HEK293T (cell line): ENCODE measurements around the gene ZBTB40.

Experiments used
- CTCF ChIA-PET: fragments of 350-600 bp; formaldehyde crosslinking; extraction: SDS; loops from one replicate; lab custom pipeline; 2021; ENCODE audit warnings: antibody characterized with exemption, inconsistent platforms; lab: Yijun Ruan, JAX
- POLR2A ChIA-PET: fragments of 350-600 bp; formaldehyde crosslinking; extraction: SDS; loops from one replicate; lab custom pipeline; 2020; ENCODE audit warnings: antibody characterized with exemption, inconsistent platforms; lab: Yijun Ruan, JAX
- DNase-seq: peaks from one replicate; pipeline ENCODE4 v3.0.0; 2012; ENCODE audit warnings: mixed read lengths; ENCODE audit errors: extremely low spot score
- ARNT ChIP-seq: fragments of 450-650 bp; IDR thresholded peaks from 2 replicates; pipeline ENCODE4 v1.6.1; 2017; ENCODE audit warnings: mild to moderate bottlenecking
- BHLHE40 ChIP-seq: fragments of 450-650 bp; IDR thresholded peaks from 2 replicates; pipeline ENCODE4 v1.6.1; 2016; ENCODE audit warnings: mild to moderate bottlenecking, moderate library complexity, borderline replicate concordance
- CTBP1 ChIP-seq: fragments of 450-650 bp; IDR thresholded peaks from 2 replicates; pipeline ENCODE4 v1.6.1; 2016; ENCODE audit warnings: borderline replicate concordance
- ELF4 ChIP-seq: fragments of 450-650 bp; IDR thresholded peaks from 2 replicates; pipeline ENCODE4 v1.6.1; 2017; ENCODE audit warnings: antibody characterized with exemption
- FOXA1 ChIP-seq: fragments of 450-650 bp; IDR thresholded peaks from 2 replicates; pipeline ENCODE4 v1.6.1; 2016; ENCODE audit warnings: mild to moderate bottlenecking
- FOXK2 ChIP-seq: fragments of 450-650 bp; IDR thresholded peaks from 2 replicates; pipeline ENCODE4 v1.6.1; 2016; ENCODE audit warnings: mild to moderate bottlenecking
- FOXM1 ChIP-seq: fragments of 450-650 bp; IDR thresholded peaks from 2 replicates; pipeline ENCODE4 v1.6.1; 2017; ENCODE audit warnings: mild to moderate bottlenecking, borderline replicate concordance
- HDGF ChIP-seq: fragments of 450-650 bp; IDR thresholded peaks from 2 replicates; pipeline ENCODE4 v1.6.1; 2017; ENCODE audit warnings: antibody characterized with exemption, borderline replicate concordance
- L3MBTL2 ChIP-seq: fragments of 450-650 bp; conservative IDR thresholded peaks from 2 replicates; pipeline ENCODE4 v1.6.1; 2016; ENCODE audit warnings: mild to moderate bottlenecking
- LEF1 ChIP-seq: fragments of 450-650 bp; IDR thresholded peaks from 2 replicates; pipeline ENCODE4 v1.6.1; 2017; ENCODE audit warnings: mild to moderate bottlenecking, borderline replicate concordance
- NFRKB ChIP-seq: fragments of 450-650 bp; IDR thresholded peaks from 2 replicates; pipeline ENCODE4 v1.6.1; 2016; ENCODE audit warnings: mild to moderate bottlenecking, moderate library complexity
- PKNOX1 ChIP-seq: fragments of 450-650 bp; IDR thresholded peaks from 2 replicates; pipeline ENCODE4 v1.6.1; 2016
- SP1 ChIP-seq: fragments of 450-650 bp; IDR thresholded peaks from 2 replicates; pipeline ENCODE4 v1.6.1; 2017
- SUZ12 ChIP-seq: fragments of 450-650 bp; IDR thresholded peaks from 2 replicates; pipeline ENCODE4 v1.6.1; 2016; ENCODE audit warnings: mild to moderate bottlenecking
- TARDBP ChIP-seq: fragments of 450-650 bp; IDR thresholded peaks from 2 replicates; pipeline ENCODE4 v1.6.1; 2016
- ZNF384 ChIP-seq: fragments of 450-650 bp; IDR thresholded peaks from 2 replicates; pipeline ENCODE4 v1.6.1; 2016

Gene ZBTB40

DNA sequence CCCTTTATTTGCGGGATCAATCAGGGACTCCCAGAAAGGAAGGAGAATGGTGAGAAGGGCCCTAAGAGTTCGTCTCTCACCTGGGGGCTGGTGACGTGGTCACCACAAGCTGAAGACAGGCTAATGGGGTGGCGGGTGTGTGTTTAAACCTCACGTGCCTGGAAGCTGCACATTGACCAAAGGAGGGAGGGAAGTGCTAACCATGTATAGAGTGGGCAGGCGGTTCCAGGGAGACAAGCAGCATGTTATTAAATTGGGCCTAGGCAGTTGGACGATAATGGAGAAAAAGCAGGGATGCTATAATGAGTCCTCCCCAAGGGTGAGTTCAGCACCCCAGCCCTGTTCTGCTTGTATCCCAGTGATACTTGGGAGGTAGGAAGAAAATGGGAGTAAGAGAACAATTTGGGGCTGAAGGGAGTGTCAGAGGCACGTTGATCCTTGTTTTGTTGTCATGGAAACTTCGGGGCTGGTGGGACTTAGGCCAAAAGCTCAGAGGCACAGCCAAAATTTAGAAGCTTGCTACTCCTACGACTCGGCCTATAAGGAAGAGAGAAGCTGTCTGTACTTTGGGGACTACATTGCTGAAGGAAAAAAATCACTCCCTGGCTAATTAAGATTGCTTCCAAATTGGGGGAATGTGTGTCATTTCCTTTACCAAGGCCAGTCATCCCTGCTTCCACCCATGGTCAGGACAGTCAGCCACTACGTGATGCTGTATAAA lies 78.4 kb downstream of the ZBTB40 start:
- no peak for TF ChIP-seq FOXK2
- TF ChIP-seq ARNT: no peak
- ChIA-PET CTCF (no interaction called here), POLR2A (no interaction called here)
- no peak for DNase-seq

- DNase-seq: no peak
- no peak for TF ChIP-seq NFRKB
- CTCF ChIA-PET: interaction anchor here (0.7 kb wide), 1 partner anchor 31 kb away, joined by 3 read pairs; no protein-coding TSS in a partner anchor
- POLR2A ChIA-PET: interaction anchor here (2.9 kb wide), 1 partner anchor 9 kb away, joined by 9 read pairs; no protein-coding TSS in a partner anchor
Measured at GRCh38 chr1:22530715-22531114, 79.1 kb downstream of the ZBTB40 start.

DNA sequence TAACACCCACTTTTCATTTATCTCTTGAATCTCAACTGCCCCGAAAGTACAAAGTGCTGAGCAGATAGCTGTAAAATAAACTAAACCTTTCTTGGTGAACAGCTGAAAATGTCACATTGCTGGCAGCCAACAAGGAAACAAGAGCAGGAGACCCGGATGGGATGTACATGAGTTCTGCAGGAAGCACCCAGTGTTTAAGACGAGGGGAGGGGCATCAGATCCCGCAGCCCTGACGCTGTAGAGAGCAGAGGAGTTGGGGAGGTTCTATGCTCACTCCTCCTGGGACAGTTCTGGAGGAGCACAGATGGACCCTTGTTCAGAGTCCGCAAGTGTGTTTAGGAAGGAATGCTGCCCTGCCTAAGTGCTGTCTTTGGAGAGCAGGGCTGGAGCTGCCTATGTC lies 79.6 kb downstream of the ZBTB40 start:
- DNase-seq: no peak
- TF ChIP-seq PKNOX1: no peak
- TF ChIP-seq ZNF384: no peak
- TF ChIP-seq ELF4: no peak
- TF ChIP-seq BHLHE40: no peak
- TF ChIP-seq FOXK2: no peak
- TF ChIP-seq SUZ12: no peak
- no peak for TF ChIP-seq TARDBP
- TF ChIP-seq L3MBTL2: no peak
- no peak for TF ChIP-seq FOXA1
- TF ChIP-seq LEF1: no peak
- TF ChIP-seq HDGF: no peak
- TF ChIP-seq CTBP1: no peak
- no peak for TF ChIP-seq FOXM1
- TF ChIP-seq NFRKB: no peak
- TF ChIP-seq ARNT: no peak
- TF ChIP-seq SP1: no peak
- POLR2A ChIA-PET: interaction anchor here (2.9 kb wide), 1 partner anchor 10 kb away, joined by 9 read pairs; no protein-coding TSS in a partner anchor
- CTCF ChIA-PET: interaction anchor here (0.7 kb wide), 1 partner anchor 32 kb away, joined by 3 read pairs; no protein-coding TSS in a partner anchor

DNA sequence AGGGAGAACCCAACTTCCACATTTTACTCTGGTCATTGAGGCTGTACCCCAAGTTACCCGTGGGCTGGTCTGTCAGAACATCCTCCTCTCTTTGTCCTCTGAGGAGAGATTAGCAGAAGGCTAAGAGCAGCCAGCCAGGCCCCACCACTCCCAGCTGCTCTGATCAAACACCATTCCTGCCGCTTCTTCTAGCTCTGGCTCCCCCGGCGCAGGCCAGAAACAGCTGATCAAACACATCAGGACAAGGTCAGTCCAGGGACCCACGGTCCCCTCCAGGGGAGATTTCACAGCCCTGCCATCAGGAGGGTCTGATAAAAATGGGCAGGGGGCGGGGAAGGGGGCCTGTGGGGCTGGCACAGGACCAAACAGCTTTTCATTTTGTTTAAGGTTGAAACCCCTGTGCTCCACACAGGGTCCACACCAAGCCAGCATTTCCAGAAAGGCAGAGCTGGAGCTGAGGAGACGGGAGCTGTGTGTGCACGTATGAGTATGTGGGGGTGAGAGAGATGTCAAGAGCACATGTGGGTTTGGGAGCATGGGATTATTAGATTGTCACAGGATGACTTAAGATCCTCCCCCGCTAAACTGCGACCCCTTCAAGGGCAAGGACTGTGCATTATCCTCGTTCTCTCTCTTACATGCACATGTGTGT lies 81.7 kb downstream of the ZBTB40 start:
- no peak for DNase-seq
- TF ChIP-seq PKNOX1 (no peak), ELF4 (no peak), TARDBP (no peak), L3MBTL2 (no peak), SP1 (no peak)
- ChIA-PET CTCF (interaction anchor here (0.5 kb wide), 1 partner anchor 665 kb away, joined by 3 read pairs; no protein-coding TSS in a partner anchor), POLR2A (interaction anchor here (2.9 kb wide), 1 partner anchor 12 kb away, joined by 9 read pairs; no protein-coding TSS in a partner anchor)

GRCh38 chr1:22534951-22535350 lies 83.3 kb downstream of the ZBTB40 start:
- ChIA-PET POLR2A (no interaction called here), CTCF (no interaction called here)
- TF ChIP-seq ZNF384: no peak
- TF ChIP-seq L3MBTL2: no peak
- TF ChIP-seq SP1: no peak
- no peak for TF ChIP-seq FOXA1
- no peak for TF ChIP-seq HDGF
- no peak for TF ChIP-seq BHLHE40
- TF ChIP-seq TARDBP: no peak
- TF ChIP-seq NFRKB: no peak
- TF ChIP-seq PKNOX1: no peak
- no peak for TF ChIP-seq ARNT
- no peak for TF ChIP-seq SUZ12
- TF ChIP-seq CTBP1: no peak
- TF ChIP-seq LEF1: no peak
- no peak for TF ChIP-seq ELF4
- no peak for TF ChIP-seq FOXK2
- no peak for TF ChIP-seq FOXM1
- no peak for DNase-seq

- TF ChIP-seq SUZ12 (no peak), TARDBP (no peak), PKNOX1 (no peak), ZNF384 (no peak), ARNT (no peak), FOXK2 (no peak)
- no peak for DNase-seq
- POLR2A ChIA-PET: no interaction called here
- CTCF ChIA-PET: no interaction called here
Measured at GRCh38 chr1:22535399-22535798, 83.7 kb downstream of the ZBTB40 start.
